Fibroblast of lung (primary cell): ENCODE measurements around the gene CASP10. TPM values are rescaled to one million over a fixed set of nuclear protein-coding genes. Genes with fewer than 3 reads are reported as not detected.

ENCODE experiments used
- DNase-seq, 2 donors: peaks; one replicate each; pipeline versions ENCODE4 v3.0.0 to v3.0.0-alpha.2; 2010; ENCODE audit warnings: low read depth in 2 of 2
- H2AFZ ChIP-seq: 2 replicates; pipeline ENCODE4 v1.5.1; 2012; ENCODE audit warnings: low read length, control low read depth, inconsistent platforms
- H3K27ac ChIP-seq: 2 replicates; pipeline ENCODE4 v1.5.1; 2011; ENCODE audit warnings: low read length, control low read depth; ENCODE audit not compliant: insufficient read depth
- H3K27me3 ChIP-seq: 2 replicates; pipeline ENCODE4 v1.5.1; 2011; ENCODE audit warnings: mild to moderate bottlenecking, low read length; ENCODE audit not compliant: control insufficient read depth, insufficient read depth
- H3K36me3 ChIP-seq: 2 replicates; pipeline ENCODE4 v1.5.1; 2011; ENCODE audit warnings: low read length; ENCODE audit not compliant: control insufficient read depth, insufficient read depth
- H3K4me1 ChIP-seq: 2 replicates; pipeline ENCODE4 v1.5.1; 2011; ENCODE audit warnings: low read length; ENCODE audit not compliant: control insufficient read depth, insufficient read depth; ENCODE audit errors: extremely low read depth
- H3K4me2 ChIP-seq: 2 replicates; pipeline ENCODE4 v1.5.1; 2011; ENCODE audit warnings: low read length, control low read depth; ENCODE audit not compliant: insufficient read depth; ENCODE audit errors: extremely low read depth
- H3K4me3 ChIP-seq, 4 experiments: fragments of 200-600 bp in 1 of 4; sonication (generic) in 1 of 4; replicated peaks in 1 of 4; 2 replicates each; pipeline ENCODE4 v1.5.1; 2011 to 2016; ENCODE audit warnings: low read length in 4 of 4, low read depth in 3 of 4, mild to moderate bottlenecking in 3 of 4, control low read depth in 2 of 4, inconsistent platforms in 1 of 4, mixed read lengths in 1 of 4; ENCODE audit not compliant: insufficient read depth in 1 of 4; ENCODE audit errors: control extremely low read depth in 1 of 4
- H3K79me2 ChIP-seq: 2 replicates; pipeline ENCODE4 v1.5.1; 2012; ENCODE audit warnings: mild to moderate bottlenecking, low read length, inconsistent platforms; ENCODE audit not compliant: control insufficient read depth, insufficient read depth
- H3K9ac ChIP-seq: 2 replicates; pipeline ENCODE4 v1.5.1; 2011; ENCODE audit warnings: mild to moderate bottlenecking, low read length, control low read depth; ENCODE audit not compliant: insufficient read depth
- H3K9me3 ChIP-seq: 2 replicates; pipeline ENCODE4 v1.5.1; 2012; ENCODE audit warnings: low read depth, low read length; ENCODE audit not compliant: control insufficient read depth, insufficient read depth
- H4K20me1 ChIP-seq: 2 replicates; pipeline ENCODE4 v1.5.1; 2011; ENCODE audit warnings: low read length; ENCODE audit not compliant: control insufficient read depth, insufficient read depth; ENCODE audit errors: extremely low read depth
- EZH2 ChIP-seq: IDR thresholded peaks from 2 replicates; pipeline ENCODE4 v1.5.1; 2012; ENCODE audit warnings: low read length, control low read depth, mild to moderate bottlenecking; ENCODE audit errors: missing control alignments
- polyA plus RNA-seq, 2 donors: library from polyadenylated mRNA; depleted of rRNA in 1 of 2; stranded (reverse) in 1 of 2; unstranded in 1 of 2; fragments of >200 nt; gene quantifications; 2 replicates each; pipeline ENCODE4 v1.2.1, GENCODE V29; 2011 to 2012; ENCODE audit warnings: missing spikeins in 1 of 2
- total RNA-seq: library from RNA; depleted of rRNA; stranded (reverse); fragments of >200 nt; gene quantifications from 2 replicates; pipeline ENCODE4 v1.2.1, GENCODE V29; 2014
- TF ChIP-seq, protein P1 (sequence below), 2 donors: IDR thresholded peaks in 1 of 2; conservative IDR thresholded peaks in 1 of 2; 1 replicate in 1 of 2; 2 replicates in 1 of 2; pipeline ENCODE4 v1.5.1; 2011 to 2012; ENCODE audit warnings: low read length in 2 of 2, control low read depth in 1 of 2, inconsistent platforms in 1 of 2, low read depth in 1 of 2, mild to moderate bottlenecking in 1 of 2

The CASP10 gene
- total and polyA plus RNA-seq, 2 donors (not counting 1 experiment from before 2014, with no cell fraction given) = 5.5 to 8.1 TPM

DNA sequence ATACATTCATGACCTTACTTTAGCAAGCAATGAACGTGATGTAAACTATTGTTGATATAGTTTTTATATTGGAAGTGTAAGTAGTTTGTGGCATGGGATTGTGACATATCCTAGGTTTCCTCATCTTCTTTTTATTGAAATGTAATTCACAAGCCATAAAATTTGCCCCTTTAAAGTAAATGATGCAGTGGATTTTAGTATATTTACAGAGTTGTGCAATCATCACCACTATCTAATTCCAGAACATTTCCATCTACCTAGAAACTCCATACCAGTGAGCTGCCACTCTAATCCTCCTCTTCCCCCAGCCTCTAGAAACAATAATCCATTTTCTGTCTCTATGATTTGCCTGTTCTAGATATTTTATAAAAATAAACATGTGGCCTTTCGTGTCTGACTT is 10.7 kb upstream of the CASP10 start:
- no peaks in the 10 kb centered on the region for H3K4me1 ChIP-seq
- DNase-seq = no peak

DNA sequence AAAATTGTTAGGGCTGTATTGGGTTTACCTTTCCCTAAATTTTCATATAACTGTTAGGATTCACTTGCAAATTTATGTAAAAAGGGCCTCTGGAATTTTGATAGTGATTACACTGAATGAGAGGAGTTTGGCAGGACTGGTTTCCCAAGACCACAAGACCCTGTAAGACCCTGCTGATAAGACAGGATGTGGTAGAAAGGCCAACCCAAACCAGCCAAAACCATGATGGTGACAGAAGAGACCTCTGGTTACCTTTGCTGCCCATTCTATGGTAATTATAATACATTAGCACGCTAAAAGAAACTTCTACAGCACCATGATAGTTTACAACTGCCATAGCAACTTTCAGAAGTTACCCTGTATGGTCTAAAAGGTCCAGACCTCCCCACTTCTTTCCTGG is 8.3 kb upstream of the CASP10 start:
- no peak overlapping the region for H3K4me3 ChIP-seq

More for the DNA sequence above, 10.7 kb upstream of the CASP10 start:
- H4K20me1 ChIP-seq = no peaks in the 10 kb centered on the region
- H3K36me3 ChIP-seq = no peaks in the 10 kb centered on the region
- no peak overlapping the region for H3K4me3 ChIP-seq
- H3K79me2 ChIP-seq = no peaks in the 10 kb centered on the region
- H2AFZ ChIP-seq = no peak overlapping the region
- H3K4me2 ChIP-seq = no peak overlapping the region
- H3K27me3 ChIP-seq = no peaks in the 10 kb centered on the region
- TF ChIP-seq, protein P1, sequence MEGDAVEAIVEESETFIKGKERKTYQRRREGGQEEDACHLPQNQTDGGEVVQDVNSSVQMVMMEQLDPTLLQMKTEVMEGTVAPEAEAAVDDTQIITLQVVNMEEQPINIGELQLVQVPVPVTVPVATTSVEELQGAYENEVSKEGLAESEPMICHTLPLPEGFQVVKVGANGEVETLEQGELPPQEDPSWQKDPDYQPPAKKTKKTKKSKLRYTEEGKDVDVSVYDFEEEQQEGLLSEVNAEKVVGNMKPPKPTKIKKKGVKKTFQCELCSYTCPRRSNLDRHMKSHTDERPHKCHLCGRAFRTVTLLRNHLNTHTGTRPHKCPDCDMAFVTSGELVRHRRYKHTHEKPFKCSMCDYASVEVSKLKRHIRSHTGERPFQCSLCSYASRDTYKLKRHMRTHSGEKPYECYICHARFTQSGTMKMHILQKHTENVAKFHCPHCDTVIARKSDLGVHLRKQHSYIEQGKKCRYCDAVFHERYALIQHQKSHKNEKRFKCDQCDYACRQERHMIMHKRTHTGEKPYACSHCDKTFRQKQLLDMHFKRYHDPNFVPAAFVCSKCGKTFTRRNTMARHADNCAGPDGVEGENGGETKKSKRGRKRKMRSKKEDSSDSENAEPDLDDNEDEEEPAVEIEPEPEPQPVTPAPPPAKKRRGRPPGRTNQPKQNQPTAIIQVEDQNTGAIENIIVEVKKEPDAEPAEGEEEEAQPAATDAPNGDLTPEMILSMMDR (conservative IDR thresholded peaks at IDR 0.05 in 1 of 2, IDR thresholded peaks at IDR 0.05 in 1 of 2; ENCODE audit: low read depth in 1 of 2, low read length in 2 of 2) = no peak
- TF ChIP-seq EZH2 = no peak
- H3K9ac ChIP-seq = no peak overlapping the region
- no peaks in the 10 kb centered on the region for H3K9me3 ChIP-seq
- no peak overlapping the region for H3K27ac ChIP-seq

DNA sequence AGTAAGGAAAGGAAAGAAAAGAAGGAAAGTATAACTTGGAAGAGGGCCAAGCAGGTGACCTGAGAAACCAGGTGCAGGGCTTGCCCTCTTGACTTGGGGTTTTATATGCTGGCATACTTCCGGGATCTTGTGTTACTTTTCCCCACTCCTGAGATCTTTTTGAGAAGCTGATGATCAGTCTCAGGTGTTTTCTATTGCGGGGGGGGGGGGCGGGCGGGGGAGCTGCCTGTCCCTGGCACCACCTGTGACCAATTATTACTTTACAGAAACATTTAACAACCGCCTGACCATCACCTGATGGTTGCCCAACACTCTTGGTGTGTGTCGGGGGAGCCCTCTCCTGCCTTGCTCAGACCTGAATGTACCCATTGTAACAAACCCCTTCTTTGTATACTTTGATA is 6.9 kb upstream of the CASP10 start:
- Histone ChIP-seq H3K4me2 (no peak overlapping the region), H3K9ac (no peak overlapping the region), H3K36me3 (no peaks in the 10 kb centered on the region), H3K4me1 (no peaks in the 10 kb centered on the region), H3K27ac (no peak overlapping the region), H3K79me2 (no peaks in the 10 kb centered on the region), H3K4me3 (no peak overlapping the region), H3K9me3 (no peaks in the 10 kb centered on the region), H2AFZ (no peak overlapping the region), H3K27me3 (no peaks in the 10 kb centered on the region), H4K20me1 (no peaks in the 10 kb centered on the region)
- no peak for TF ChIP-seq EZH2
- TF ChIP-seq, protein P1 (conservative IDR thresholded peaks at IDR 0.05 in 1 of 2, IDR thresholded peaks at IDR 0.05 in 1 of 2; ENCODE audit: low read depth in 1 of 2, low read length in 2 of 2) = no peak
- DNase-seq = no peak

More for the DNA sequence above, 8.3 kb upstream of the CASP10 start:
- Histone ChIP-seq H3K4me1 (no peaks in the 10 kb centered on the region), H3K9ac (no peak overlapping the region), H3K36me3 (no peaks in the 10 kb centered on the region), H2AFZ (no peak overlapping the region), H4K20me1 (no peaks in the 10 kb centered on the region), H3K79me2 (no peaks in the 10 kb centered on the region), H3K9me3 (no peaks in the 10 kb centered on the region), H3K27ac (no peak overlapping the region), H3K4me2 (no peak overlapping the region), H3K27me3 (no peaks in the 10 kb centered on the region)
- no peak for DNase-seq
- TF ChIP-seq EZH2 = no peak
- TF ChIP-seq, protein P1 (conservative IDR thresholded peaks at IDR 0.05 in 1 of 2, IDR thresholded peaks at IDR 0.05 in 1 of 2; ENCODE audit: low read depth in 1 of 2, low read length in 2 of 2) = no peak
